Astrocyte of the spinal cord (primary cell): Measurements from ENCODE around the gene KIAA0513.

Source experiments
- DNase-seq: peaks from one replicate; pipeline ENCODE4 v3.0.0; 2011; ENCODE audit warnings: low read depth, low spot score
- H3K4me3 ChIP-seq: 2 replicates; pipeline ENCODE4 v1.5.1; 2011; ENCODE audit warnings: low read depth, mild to moderate bottlenecking, low read length, moderate library complexity
- in situ Hi-C: cut with HindIII; loops from 2 replicates; pipeline ENCODE4 v1.10.0; 2017; ENCODE audit warnings: low sequenced_read_pairs
- TF ChIP-seq, protein P1 (sequence below): IDR thresholded peaks from 2 replicates; pipeline ENCODE4 v1.5.1; 2012; ENCODE audit warnings: low read depth, mild to moderate bottlenecking, low read length, inconsistent platforms

Gene KIAA0513

DNA sequence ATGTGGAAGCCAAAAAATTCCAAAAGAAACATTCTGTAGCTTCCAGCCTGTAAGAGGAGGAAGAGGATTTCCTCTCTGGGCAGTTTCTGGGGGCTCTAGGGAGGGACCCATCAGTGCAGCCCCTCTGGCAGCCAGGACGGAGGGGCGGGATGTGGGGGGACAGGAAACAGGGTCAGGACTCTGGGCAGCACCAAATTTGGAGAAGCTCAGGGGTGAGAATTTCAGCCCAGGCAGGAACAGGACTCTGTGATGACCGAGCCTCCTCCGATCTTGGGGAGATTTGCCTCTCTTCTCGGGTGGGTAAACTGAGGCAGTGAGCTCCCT is 103.1 kb downstream of the KIAA0513 start:
- in situ Hi-C loops, result no loop called here
- TF ChIP-seq, protein P1, sequence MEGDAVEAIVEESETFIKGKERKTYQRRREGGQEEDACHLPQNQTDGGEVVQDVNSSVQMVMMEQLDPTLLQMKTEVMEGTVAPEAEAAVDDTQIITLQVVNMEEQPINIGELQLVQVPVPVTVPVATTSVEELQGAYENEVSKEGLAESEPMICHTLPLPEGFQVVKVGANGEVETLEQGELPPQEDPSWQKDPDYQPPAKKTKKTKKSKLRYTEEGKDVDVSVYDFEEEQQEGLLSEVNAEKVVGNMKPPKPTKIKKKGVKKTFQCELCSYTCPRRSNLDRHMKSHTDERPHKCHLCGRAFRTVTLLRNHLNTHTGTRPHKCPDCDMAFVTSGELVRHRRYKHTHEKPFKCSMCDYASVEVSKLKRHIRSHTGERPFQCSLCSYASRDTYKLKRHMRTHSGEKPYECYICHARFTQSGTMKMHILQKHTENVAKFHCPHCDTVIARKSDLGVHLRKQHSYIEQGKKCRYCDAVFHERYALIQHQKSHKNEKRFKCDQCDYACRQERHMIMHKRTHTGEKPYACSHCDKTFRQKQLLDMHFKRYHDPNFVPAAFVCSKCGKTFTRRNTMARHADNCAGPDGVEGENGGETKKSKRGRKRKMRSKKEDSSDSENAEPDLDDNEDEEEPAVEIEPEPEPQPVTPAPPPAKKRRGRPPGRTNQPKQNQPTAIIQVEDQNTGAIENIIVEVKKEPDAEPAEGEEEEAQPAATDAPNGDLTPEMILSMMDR, result no peak
- H3K4me3 ChIP-seq, result no peak overlapping the region
- DNase-seq, result no peak

GRCh38 chr16:85132456-85133289 is 105.1 kb downstream of the KIAA0513 start:
- DNase-seq, result no peak
- TF ChIP-seq, protein P1, result no peak
- in situ Hi-C loops, result no loop called here
- no peak overlapping the region for H3K4me3 ChIP-seq

DNA sequence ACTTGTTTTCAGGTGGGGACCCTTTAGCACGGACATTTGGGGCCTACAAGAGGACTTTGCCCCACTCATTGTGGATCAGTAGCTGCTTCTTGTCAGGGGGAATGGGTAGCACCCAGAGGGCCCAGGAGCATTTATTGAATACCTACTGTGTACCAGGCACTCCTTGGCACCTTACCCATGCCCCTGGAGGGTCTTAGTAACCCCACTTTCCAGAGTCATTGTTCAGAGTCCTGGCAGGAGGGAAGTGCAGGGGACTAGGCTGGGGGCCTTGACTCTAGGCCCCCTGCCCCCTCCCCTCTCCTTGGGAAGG is 105.7 kb downstream of the KIAA0513 start:
- H3K4me3 ChIP-seq, result no peak overlapping the region
- DNase-seq, result no peak
- in situ Hi-C loops, result no loop called here
- TF ChIP-seq, protein P1, result no peak

DNA sequence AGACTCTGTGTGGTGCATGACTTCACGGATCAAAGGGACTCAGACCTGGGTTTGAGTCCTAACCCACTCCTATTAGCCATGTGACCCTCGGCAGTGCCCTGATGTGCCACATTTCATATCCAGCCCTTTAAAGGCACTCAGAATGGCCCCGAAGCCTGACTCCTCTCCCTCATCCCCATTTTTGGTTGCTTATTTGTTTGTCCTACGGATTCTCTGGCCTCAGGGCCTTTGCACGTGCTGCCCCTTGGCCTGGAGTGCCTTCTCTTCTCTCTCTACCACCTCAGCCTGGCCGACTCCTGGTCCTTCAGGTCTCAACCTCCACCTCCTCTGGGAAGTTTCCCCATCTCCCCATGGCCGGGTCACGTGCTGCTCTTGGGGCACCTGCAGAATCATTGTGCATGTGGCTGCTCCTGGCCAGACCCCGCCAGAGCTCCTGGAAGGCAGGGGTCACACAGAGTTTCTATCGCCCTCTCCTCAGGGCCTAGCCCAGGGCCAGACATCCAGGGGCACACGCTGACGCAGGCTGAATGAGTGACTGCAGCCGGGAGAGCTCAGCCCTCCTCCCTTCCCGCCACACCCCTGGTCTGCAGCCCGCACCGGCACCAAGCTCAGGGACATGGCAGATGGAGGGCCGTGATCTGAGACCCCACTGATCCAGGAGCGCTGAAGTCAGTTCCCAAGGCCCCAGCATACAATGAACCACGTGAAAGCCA is 106.6 kb downstream of the KIAA0513 start:
- DNase-seq, result no peak
- in situ Hi-C loops, result no loop called here
- no peak overlapping the region for H3K4me3 ChIP-seq
- TF ChIP-seq, protein P1, result no peak

- DNase-seq, result no peak
- TF ChIP-seq, protein P1, result no peak
- no peak overlapping the region for H3K4me3 ChIP-seq
- in situ Hi-C loops, result no loop called here
Measured at GRCh38 chr16:85134789-85135142, 107.2 kb downstream of the KIAA0513 start.

DNA sequence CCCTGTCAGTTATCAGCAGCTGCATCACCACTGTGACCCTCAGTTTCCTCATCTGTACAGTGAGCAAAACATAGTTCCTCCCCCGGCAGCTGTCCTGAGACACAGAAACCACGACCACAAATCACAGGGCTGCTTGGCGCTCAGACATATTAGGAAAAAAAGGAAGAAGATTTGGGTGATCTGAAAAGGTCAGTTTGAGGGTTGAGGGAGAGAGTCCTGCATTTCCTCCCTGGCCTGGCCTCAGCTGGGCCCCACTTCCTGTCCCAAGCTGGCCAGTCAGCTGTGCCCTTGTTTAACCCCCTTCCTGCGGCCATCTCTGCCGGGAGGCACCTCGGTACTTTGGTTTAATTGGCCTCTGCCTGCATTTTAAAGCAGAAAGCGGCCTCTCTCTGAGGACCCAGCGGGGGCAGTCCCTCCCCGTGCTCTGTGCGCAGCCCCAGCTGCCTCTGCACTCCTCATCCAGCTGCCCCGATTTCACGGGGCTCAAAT is 108.7 kb downstream of the KIAA0513 start:
- no peak overlapping the region for H3K4me3 ChIP-seq
- no peak for DNase-seq
- TF ChIP-seq, protein P1, result no peak
- in situ Hi-C loops, result no loop called here
